Measurements from ENCODE around the gene PPY. TPM values are rescaled to one million over a fixed set of nuclear protein-coding genes. Genes with fewer than 3 reads are reported as not detected.

The PPY gene, protein sequence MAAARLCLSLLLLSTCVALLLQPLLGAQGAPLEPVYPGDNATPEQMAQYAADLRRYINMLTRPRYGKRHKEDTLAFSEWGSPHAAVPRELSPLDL
- not detected for total RNA-seq

DNA sequence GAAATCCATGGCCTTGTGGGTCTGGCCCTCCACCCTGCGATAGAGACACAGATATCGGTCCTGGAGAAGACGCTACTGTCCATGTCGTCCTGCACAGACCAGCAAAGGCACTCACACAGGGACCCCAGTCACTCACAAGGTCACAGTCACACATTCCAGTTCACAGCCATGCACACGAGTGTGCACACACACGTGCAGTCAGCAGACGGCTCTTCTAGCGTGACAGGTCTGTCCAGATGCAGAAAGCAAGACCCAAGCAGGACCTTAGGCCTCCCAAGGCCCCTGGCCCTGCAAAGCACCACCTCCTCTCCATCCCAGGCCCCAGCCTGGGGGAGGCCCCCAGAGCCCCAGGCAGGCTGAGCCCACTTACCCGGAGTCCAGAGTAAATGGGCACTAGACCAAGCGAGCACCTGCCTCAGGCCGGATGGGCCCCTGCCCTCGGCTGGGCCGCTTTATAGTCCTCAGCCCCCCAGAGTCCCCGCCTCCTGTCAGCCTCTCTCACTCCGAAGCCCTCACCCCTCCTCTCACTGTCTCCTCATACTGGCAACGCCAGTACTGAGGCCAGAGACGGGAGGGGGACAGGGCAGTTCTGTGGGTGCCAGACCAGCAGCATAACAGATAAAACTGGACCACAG, at the start of gene PPY:
Gene PPY (minus strand): TSS at position 426 of the 635 bp plus-strand sequence. CDS start 822 bp downstream, outside the sequence.
- Histone ChIP-seq H3K36me3 (no peaks in the 10 kb centered on the region), H3K27ac (no peak within 1 kb of the TSS), H3K4me3 (no peak within 1 kb of the TSS), H3K4me1 (peaks cover 0 to 5% of the 10 kb centered on the region in 2 donors), H3K27me3 (peaks cover 0 to 8% of the 10 kb centered on the region in 2 donors), H3K9me3 (no peaks in the 10 kb centered on the region)
- no peak for DNase-seq (ENCODE audit: low spot score in 2 of 2)
- intact Hi-C loops (cut with DNase I; ENCODE audit: low total_unique reads): no loop called here
- TF ChIP-seq, protein P1, sequence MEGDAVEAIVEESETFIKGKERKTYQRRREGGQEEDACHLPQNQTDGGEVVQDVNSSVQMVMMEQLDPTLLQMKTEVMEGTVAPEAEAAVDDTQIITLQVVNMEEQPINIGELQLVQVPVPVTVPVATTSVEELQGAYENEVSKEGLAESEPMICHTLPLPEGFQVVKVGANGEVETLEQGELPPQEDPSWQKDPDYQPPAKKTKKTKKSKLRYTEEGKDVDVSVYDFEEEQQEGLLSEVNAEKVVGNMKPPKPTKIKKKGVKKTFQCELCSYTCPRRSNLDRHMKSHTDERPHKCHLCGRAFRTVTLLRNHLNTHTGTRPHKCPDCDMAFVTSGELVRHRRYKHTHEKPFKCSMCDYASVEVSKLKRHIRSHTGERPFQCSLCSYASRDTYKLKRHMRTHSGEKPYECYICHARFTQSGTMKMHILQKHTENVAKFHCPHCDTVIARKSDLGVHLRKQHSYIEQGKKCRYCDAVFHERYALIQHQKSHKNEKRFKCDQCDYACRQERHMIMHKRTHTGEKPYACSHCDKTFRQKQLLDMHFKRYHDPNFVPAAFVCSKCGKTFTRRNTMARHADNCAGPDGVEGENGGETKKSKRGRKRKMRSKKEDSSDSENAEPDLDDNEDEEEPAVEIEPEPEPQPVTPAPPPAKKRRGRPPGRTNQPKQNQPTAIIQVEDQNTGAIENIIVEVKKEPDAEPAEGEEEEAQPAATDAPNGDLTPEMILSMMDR (IDR thresholded peaks at IDR 0.05): no peak
- TF ChIP-seq POLR2AphosphoS5 (IDR thresholded peaks at IDR 0.05) (no peak), POLR2A (IDR thresholded peaks at IDR 0.05) (no peak)

DNA sequence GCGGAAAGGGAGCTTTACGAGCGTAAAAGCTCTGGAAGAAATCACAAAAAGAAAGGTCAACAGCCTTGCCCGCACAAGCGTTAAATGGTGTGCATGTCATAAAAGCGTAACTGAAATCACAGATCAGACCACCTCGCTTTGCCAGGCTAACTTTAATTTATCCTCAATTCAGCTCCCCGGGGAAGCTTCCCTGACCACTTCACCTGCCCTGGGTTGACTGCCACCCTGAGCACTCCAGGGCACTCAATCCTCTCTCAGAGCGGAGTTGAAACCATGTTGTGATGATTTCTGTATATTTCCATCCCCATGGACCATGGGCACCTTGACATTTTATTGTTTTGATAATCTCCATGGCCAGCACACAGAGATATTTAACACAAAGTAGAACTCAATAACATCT, 46.0 kb upstream of the PPY start:
- DNase-seq (ENCODE audit: low spot score in 2 of 2): no peak
- H3K27me3 ChIP-seq: peaks cover 0 to 14% of the 10 kb centered on the region in 2 donors
- H3K9me3 ChIP-seq: no peaks in the 10 kb centered on the region
- no peak overlapping the region for H3K4me3 ChIP-seq
- H3K27ac ChIP-seq: no peak overlapping the region
- no peaks in the 10 kb centered on the region for H3K4me1 ChIP-seq
- no peak for TF ChIP-seq POLR2AphosphoS5 (IDR thresholded peaks at IDR 0.05)
- TF ChIP-seq, protein P1 (IDR thresholded peaks at IDR 0.05): no peak
- no peaks in the 10 kb centered on the region for H3K36me3 ChIP-seq
- intact Hi-C loops (cut with DNase I; ENCODE audit: low total_unique reads): no loop called here

DNA sequence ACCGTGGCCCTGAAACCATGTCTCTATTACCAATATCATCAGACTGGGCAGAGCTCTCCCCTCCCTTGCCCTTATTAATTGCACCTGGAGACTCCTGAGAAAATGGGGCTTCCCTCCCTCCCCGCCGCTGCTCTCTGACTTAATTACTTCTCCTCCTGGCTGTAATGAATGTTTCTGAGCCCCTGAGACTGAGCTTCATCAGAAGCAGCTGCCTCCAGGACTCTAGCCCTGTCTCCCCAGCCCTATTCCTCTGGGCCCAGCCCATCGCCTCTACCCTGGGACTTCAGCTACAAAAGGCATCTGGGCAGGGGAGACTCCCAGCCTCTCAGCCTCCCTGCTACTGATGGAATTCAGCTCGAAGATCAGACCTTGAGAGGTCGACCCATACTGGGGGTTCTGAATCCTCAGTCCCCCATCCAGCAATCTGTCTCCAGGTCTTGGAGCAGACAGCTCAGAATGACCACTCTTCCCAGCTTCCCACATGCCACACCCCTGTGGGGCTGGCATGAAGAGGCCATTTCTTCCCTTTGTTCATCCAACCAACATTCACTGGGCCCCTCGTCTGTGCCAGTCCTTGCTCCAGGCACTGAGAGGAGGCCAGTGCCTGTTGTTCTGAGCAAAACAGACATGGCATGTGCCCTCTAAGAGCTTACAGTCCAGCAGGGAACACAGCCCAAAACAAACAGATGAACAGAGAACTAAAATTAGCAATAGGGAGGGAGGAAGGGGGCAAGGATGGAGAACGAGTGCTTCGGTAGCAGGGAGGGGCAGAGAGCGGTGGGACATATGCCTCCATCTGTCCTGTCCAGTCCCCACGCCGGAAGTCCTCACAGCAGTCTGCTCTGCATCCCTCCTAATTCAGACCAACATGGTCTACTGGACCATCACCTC, 45.1 kb upstream of the PPY start:
- H3K27ac ChIP-seq: no peak overlapping the region
- H3K36me3 ChIP-seq: no peaks in the 10 kb centered on the region
- no peak for DNase-seq (ENCODE audit: low spot score in 2 of 2)
- intact Hi-C loops (cut with DNase I; ENCODE audit: low total_unique reads): no loop called here
- TF ChIP-seq, protein P1 (IDR thresholded peaks at IDR 0.05): no peak
- TF ChIP-seq POLR2AphosphoS5 (IDR thresholded peaks at IDR 0.05) (no peak), POLR2A (IDR thresholded peaks at IDR 0.05) (no peak)
- H3K27me3 ChIP-seq: peaks cover 0 to 23% of the 10 kb centered on the region in 2 donors
- H3K4me1 ChIP-seq: no peaks in the 10 kb centered on the region
- H3K4me3 ChIP-seq: no peak overlapping the region
- no peaks in the 10 kb centered on the region for H3K9me3 ChIP-seq

DNA sequence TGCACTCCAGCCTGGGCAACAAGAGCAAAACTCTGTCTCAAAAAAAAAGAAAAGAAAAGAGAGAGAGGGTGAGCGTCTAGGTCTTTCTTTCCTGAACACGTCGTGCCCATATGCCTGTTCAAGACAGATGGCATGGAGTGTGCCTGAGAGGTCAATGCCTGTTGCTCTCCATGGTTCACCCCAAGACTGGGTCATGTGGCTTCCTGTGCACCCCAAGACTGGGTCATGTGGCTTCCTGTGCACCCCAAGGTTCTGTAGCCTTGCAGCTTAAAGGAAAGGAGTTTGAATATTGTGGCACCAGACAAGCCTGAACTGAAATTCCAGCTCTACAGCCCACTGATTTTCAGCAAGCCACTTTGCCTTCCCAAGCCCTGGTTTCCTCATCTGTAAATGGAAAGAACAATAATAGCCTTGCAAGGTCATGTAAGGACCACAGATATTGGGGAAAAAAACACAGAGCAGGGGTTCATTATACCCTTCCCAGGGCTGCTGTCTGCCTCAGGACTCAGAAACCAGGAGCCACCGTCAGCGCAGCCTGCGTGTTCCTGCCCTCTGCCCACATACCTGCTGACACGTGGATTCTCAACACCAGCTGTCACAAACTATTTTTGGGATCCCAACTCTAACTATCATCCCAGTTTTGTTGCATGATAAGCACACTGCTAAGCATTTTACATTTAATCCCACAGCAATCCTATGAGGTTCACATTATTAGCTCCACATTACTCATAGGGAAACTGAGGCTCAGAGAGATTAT, 44.1 kb upstream of the PPY start:
- DNase-seq (ENCODE audit: low spot score in 2 of 2): no peak
- Histone ChIP-seq H3K4me1 (no peaks in the 10 kb centered on the region), H3K4me3 (no peak overlapping the region), H3K9me3 (no peaks in the 10 kb centered on the region), H3K27me3 (peaks cover 0 to 26% of the 10 kb centered on the region in 2 donors), H3K27ac (no peak overlapping the region), H3K36me3 (no peaks in the 10 kb centered on the region)
- intact Hi-C loops (cut with DNase I; ENCODE audit: low total_unique reads): no loop called here
- TF ChIP-seq, protein P1 (IDR thresholded peaks at IDR 0.05): no peak
- TF ChIP-seq POLR2A (IDR thresholded peaks at IDR 0.05) (no peak), POLR2AphosphoS5 (IDR thresholded peaks at IDR 0.05) (no peak)
